Activated CD8-positive, alpha-beta memory T cell treated with anti-CD3 and anti-CD28 coated beads for 48 hours (primary cell): ENCODE data around the gene PAM.
"Not testable (repeated sequence)": the region's sequence is repeated elsewhere in the genome, so short reads cannot be mapped to it uniquely, and the experiment has no call there.

Source experiments
- DNase-seq, 3 experiments: peaks; one replicate each; pipeline ENCODE4 v3.0.0-alpha.2; 2020; ENCODE audit warnings: low read depth in 2 of 3, low spot score in 2 of 3

The PAM gene

GRCh38 chr5:103035701-103036100 lies 280.6 kb downstream of the PAM start:
- DNase-seq, result no peak

GRCh38 chr5:103036601-103037000 lies 281.5 kb downstream of the PAM start:
- DNase-seq, result no peak

GRCh38 chr5:103037673-103038455 lies 282.8 kb downstream of the PAM start:
- no peak for DNase-seq

- DNase-seq, result no peak
Observed at GRCh38 chr5:103041071-103041676, 286.1 kb downstream of the PAM start.

- DNase-seq, result not testable (repeated sequence)
Observed at GRCh38 chr5:103046706-103047105, 291.6 kb downstream of the PAM start.

- DNase-seq, result no peak
Observed at GRCh38 chr5:103057208-103058130, 302.4 kb downstream of the PAM start.

GRCh38 chr5:103059525-103059924 lies 304.4 kb downstream of the PAM start:
- no peak for DNase-seq

- DNase-seq, result no peak
Observed at GRCh38 chr5:103060424-103060954, 305.4 kb downstream of the PAM start.

- DNase-seq, result no peak
Observed at GRCh38 chr5:103066326-103066725, 311.2 kb downstream of the PAM start.

- not testable (repeated sequence) for DNase-seq
Observed at GRCh38 chr5:103073500-103073899, 318.4 kb downstream of the PAM start.

GRCh38 chr5:103075442-103075841 lies 320.3 kb downstream of the PAM start:
- no peak for DNase-seq
